Tibial nerve (tissue), 4 donors: ENCODE measurements around the gene DZIP3.

ENCODE experiments used
- EP300 ChIP-seq, 2 donors: sonication (generic); formaldehyde crosslinking; IDR thresholded peaks; one replicate each; pipeline ENCODE4 v1.6.1; 2017; ENCODE audit warnings: antibody characterized with exemption in 2 of 2, mild to moderate bottlenecking in 1 of 2
- POLR2A ChIP-seq, 2 donors: fragments of 450-650 bp; IDR thresholded peaks; one replicate each; pipeline ENCODE4 v1.6.1; 2017; ENCODE audit warnings: antibody characterized with exemption in 2 of 2, mild to moderate bottlenecking in 2 of 2, moderate library complexity in 2 of 2
- TF ChIP-seq, protein P1 (sequence below), 5 experiments: fragments of 200-600 bp in 3 of 5; fragments of 450-650 bp in 2 of 5; sonication (generic) in 3 of 5; IDR thresholded peaks; one replicate each; pipeline ENCODE4 v1.5.1; 2016 to 2019; ENCODE audit warnings: antibody characterized with exemption in 5 of 5, mild to moderate bottlenecking in 3 of 5, moderate library complexity in 2 of 5

DNA sequence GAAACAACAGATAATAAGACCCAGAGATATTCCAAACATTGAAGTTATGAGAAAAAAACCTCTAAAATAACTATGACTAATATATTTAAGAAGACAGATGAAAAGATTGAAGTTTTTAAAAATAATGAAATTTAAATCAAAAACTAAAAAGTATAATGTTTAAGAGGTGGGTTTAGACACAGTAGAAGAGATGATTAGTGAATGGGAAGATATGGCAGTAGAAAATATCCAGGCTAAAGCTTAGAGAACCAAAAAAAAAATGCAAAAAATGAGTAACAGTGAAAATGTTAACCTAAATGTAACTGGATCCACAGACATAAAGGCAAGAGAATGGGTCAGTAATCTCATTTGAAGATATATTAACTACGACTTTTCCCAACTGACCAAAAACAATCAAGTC is 115.5 kb downstream of the DZIP3 start:
- TF ChIP-seq, protein P1, sequence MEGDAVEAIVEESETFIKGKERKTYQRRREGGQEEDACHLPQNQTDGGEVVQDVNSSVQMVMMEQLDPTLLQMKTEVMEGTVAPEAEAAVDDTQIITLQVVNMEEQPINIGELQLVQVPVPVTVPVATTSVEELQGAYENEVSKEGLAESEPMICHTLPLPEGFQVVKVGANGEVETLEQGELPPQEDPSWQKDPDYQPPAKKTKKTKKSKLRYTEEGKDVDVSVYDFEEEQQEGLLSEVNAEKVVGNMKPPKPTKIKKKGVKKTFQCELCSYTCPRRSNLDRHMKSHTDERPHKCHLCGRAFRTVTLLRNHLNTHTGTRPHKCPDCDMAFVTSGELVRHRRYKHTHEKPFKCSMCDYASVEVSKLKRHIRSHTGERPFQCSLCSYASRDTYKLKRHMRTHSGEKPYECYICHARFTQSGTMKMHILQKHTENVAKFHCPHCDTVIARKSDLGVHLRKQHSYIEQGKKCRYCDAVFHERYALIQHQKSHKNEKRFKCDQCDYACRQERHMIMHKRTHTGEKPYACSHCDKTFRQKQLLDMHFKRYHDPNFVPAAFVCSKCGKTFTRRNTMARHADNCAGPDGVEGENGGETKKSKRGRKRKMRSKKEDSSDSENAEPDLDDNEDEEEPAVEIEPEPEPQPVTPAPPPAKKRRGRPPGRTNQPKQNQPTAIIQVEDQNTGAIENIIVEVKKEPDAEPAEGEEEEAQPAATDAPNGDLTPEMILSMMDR (IDR thresholded peaks at IDR 0.05), result no peak
- TF ChIP-seq EP300 (IDR thresholded peaks at IDR 0.05) (no peak), POLR2A (IDR thresholded peaks at IDR 0.05) (no peak)
